ENCODE results near the gene C1orf167. TPM values are rescaled to one million over a fixed set of nuclear protein-coding genes. Genes with fewer than 3 reads are reported as not detected.

C1orf167 gene
- total RNA-seq, 1 donor: 0.36 TPM

- no peak overlapping the region for H3K4me3 ChIP-seq (ENCODE audit: low read depth, low read length)
- DNase-seq (ENCODE audit: low read depth): no peak
- TF ChIP-seq CTCF (IDR thresholded peaks at IDR 0.05; ENCODE audit: insufficient read depth, low read length): no peak
These were observed 41.5 kb upstream of the C1orf167 start for GRCh38 chr1:11720525-11720924.

GRCh38 chr1:11721311-11721710 lies 40.7 kb upstream of the C1orf167 start:
- no peak for TF ChIP-seq CTCF (IDR thresholded peaks at IDR 0.05; ENCODE audit: insufficient read depth, low read length)
- DNase-seq (ENCODE audit: low read depth): no peak
- no peak overlapping the region for H3K4me3 ChIP-seq (ENCODE audit: low read depth, low read length)

- no peak for DNase-seq (ENCODE audit: low read depth)
- H3K4me3 ChIP-seq (ENCODE audit: low read depth, low read length): no peak overlapping the region
- TF ChIP-seq CTCF (IDR thresholded peaks at IDR 0.05; ENCODE audit: insufficient read depth, low read length): no peak
These were observed 39.5 kb upstream of the C1orf167 start for GRCh38 chr1:11722538-11722937.

- no peak overlapping the region for H3K4me3 ChIP-seq (ENCODE audit: low read depth, low read length)
- DNase-seq (ENCODE audit: low read depth): no peak
- TF ChIP-seq CTCF (IDR thresholded peaks at IDR 0.05; ENCODE audit: insufficient read depth, low read length): no peak
These were observed 36.4 kb upstream of the C1orf167 start for GRCh38 chr1:11725616-11726015.

GRCh38 chr1:11727119-11727518 lies 34.9 kb upstream of the C1orf167 start:
- no peak overlapping the region for H3K4me3 ChIP-seq (ENCODE audit: low read depth, low read length)
- no peak for DNase-seq (ENCODE audit: low read depth)
- TF ChIP-seq CTCF (IDR thresholded peaks at IDR 0.05; ENCODE audit: insufficient read depth, low read length): no peak

GRCh38 chr1:11728126-11728806 lies 33.7 kb upstream of the C1orf167 start:
- no peak for DNase-seq (ENCODE audit: low read depth)
- no peak overlapping the region for H3K4me3 ChIP-seq (ENCODE audit: low read depth, low read length)
- no peak for TF ChIP-seq CTCF (IDR thresholded peaks at IDR 0.05; ENCODE audit: insufficient read depth, low read length)

- no peak for TF ChIP-seq CTCF (IDR thresholded peaks at IDR 0.05; ENCODE audit: insufficient read depth, low read length)
- no peak overlapping the region for H3K4me3 ChIP-seq (ENCODE audit: low read depth, low read length)
- DNase-seq (ENCODE audit: low read depth): no peak
These were observed 32.9 kb upstream of the C1orf167 start for GRCh38 chr1:11729155-11729497.
